Left colon (tissue), 2 donors: ENCODE results near the gene FAHD2A. TPM values are rescaled to one million over a fixed set of nuclear protein-coding genes. Genes with fewer than 3 reads are reported as not detected.
"Not testable (repeated sequence)": the region's sequence is repeated elsewhere in the genome, so short reads cannot be mapped to it uniquely, and the experiment has no call there.

Experiments used
- ATAC-seq: fragments of 200-7000 bp; cut with Tn5 transposase; one replicate; pipeline ENCODE4 v1.9.1; 2020; ENCODE audit warnings: mild to moderate bottlenecking, moderate library complexity
- DNase-seq, 2 donors: peaks; one replicate each; pipeline ENCODE4 v3.0.0-alpha.2; 2020
- intact Hi-C, 2 donors: fragments of 100-400 bp; cut with DNase I in 1 of 2; cut with micrococcal nuclease in 1 of 2; formaldehyde crosslinking; loops; one replicate each; pipeline versions ENCODE4 v1.11.2 to v1.14.0; 2022; cut with DNase I, micrococcal nuclease
- total RNA-seq, 2 donors: library from RNA; stranded (reverse); fragmentation: NEBNext Ultra II Directional; extraction: Animal tissue kit (Norgen Biotek cat#: 25700); gene quantifications; one replicate each; pipeline ENCODE4 v1.2.1, GENCODE V29; 2021
- donor health status: DM: no; HTN: no; CAD: no.
- donor health status: DM: yes; HTN: yes; CAD: no.

The FAHD2A gene
- total RNA-seq, 2 donors from 2014 or later = 31.3 to 43.1 TPM

DNA sequence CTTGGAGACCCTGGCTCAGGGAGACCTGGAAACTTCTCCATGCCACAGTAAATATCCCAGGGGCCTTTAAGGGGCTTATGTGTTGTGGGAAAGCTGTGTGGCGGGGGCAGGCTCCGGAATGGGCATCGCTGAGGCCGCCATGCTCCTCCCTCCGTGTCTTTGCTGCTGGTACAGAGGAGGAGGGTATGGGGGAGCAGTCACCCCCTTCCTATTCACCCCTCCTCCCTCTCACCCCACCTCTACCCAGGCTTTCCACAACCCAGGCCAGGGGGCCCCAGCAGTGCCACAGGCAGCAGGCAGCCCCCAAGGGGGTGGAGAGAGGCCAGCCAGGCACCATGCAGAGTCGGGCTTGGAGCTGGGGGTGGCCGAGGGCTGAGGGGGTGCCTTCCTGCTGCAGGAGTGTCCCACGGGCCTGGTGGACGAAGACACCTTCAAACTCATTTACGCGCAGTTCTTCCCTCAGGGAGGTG is 28.0 kb upstream of the FAHD2A start:
- intact Hi-C loops = no loop called here
- ATAC-seq = no peak

DNA sequence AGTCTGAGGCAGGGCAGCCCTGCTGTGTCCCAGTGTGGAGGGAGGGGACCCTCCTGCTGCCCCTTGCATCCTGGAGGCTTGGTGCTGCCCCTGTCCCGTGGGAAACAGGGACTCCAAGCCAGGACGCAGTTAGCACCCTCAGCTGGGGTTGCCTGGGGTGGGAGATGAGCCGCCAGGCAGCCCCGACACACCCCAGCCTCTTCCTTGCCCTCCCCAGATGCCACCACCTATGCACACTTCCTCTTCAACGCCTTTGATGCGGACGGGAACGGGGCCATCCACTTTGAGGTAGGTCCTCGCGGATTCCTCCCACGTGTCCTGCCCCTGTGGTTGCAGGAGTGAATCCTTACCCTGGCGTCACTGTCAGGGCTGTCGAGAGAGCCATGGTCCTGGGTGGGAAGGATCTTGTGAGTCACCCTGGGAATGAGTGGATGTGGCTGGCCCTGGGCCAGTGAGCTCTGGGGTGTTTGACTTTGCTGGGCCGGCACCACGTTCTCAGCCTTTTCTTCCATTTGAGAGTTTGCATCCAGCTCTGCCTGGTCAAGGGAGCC is 27.5 kb upstream of the FAHD2A start:
- DNase-seq = no peak
- ATAC-seq = no peak
- intact Hi-C loops = no loop called here

More for the DNA sequence above, 28.0 kb upstream of the FAHD2A start:
- DNase-seq = no peak

DNA sequence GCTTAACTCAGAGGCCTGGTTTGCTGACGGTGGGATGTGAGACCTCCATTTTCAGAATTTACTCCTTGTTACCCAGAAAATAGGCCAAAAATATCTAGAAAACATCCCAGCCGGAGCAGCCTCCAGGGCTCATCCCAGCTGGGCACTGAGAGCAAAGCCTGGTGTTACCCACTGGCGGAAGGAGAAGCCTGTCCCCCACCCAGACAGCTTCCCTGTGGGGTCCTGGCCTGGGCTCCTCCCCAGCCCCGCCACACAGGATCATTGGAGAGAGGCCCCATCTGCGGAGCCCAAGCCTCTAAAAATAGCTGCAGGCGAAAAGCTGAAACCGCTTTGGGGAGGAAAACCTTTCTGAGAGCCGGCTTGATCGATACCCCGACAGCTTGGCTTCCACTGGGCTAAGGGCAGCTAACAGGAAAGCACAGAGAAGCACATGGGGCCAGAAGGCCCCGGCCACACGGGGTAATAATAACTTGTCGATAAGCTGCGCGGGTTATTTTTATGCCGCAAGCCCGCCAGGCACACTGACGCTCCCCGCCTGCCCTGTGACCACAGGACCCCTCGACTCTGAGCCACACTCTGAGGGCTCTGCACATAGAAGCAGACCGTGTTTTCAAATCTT is 26.9 kb upstream of the FAHD2A start:
- no peak for DNase-seq
- ATAC-seq = no peak
- intact Hi-C loops = no loop called here

DNA sequence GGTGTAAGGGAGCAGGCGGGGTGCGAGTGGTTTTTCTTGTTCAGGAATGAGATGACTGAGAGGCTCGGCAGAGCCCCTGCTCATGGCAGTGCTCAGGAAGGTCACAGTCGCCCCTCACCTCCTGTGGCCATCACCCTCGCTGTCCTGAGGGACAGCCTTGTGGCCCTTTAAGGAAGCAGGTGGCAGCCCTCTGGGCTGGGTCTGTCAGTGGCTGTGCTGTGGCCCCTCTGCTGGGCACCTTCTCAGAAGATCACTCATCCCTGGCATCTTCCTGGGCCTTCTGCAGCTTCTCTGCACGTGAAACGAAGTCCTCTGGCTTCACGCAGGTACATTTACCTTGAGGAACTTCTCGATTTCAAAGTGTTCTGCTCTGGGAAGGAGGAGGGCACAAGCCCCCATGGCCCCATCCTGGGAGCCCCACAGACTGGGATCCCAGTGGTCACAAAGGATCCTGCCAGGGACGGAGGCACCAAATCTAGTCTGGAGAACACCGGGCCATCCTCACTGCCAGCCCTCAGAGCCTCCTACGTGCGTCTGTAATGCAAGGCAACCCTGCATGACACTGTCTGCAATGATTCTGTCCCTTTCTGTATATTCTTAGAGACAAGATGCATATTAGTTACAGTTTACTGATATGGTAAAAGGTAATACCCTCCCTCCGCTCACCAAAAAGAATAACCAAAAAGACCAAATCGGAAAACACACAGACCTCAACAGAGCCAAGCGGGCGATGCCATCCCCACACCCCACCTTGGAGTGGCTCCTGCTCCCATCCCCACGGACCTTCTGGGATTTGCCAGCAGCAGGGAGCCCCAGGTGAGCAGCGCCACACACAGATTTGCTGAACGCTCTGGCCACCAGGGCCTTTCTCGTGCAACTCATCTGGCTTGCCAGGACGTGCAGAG is 25.9 kb upstream of the FAHD2A start:
- ATAC-seq = no peak
- DNase-seq = no peak
- intact Hi-C loops = no loop called here

DNA sequence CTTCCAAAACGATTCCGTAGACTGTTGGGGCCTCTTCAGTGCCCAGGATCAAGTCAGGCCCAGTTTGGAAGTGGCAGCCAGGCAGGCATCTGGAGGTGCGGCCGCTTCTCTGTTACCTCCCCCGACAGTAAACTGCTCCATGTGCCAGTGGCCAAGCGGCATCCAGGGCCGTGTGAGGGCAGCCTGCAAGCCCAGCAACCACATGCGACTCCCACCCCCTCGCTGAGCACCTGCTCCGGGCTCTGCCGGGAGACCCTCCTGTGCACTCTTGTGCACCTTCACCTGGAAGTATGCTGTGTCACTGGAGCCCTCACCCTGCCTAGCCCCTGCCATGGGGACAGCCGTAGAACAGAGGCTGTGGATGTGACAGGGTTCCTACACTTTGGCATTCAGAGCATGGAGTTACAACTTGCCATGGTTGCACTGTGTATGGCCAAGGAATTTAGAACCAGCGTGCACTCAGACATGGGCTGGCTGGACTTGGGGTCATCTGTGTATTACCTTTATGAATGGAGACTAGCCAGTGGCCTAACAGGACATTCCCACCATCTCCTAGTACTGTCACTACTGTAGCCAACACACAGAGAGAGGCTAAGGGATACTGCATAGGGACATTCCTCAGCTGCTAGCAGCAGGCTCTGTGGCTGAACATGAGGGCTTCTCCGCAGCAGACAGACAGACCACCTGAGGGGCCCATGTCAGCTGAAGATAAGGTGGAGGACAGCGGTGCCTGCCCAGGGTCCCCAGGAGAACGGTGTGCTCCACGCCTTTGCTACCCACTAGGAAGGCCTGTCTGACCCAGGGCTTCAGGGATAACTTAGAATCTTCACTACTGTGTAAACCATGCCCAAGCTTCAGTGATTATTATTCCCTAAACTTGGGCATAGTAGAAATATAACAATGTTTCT is 25.0 kb upstream of the FAHD2A start:
- intact Hi-C loops = no loop called here
- ATAC-seq = no peak
- DNase-seq = no peak

DNA sequence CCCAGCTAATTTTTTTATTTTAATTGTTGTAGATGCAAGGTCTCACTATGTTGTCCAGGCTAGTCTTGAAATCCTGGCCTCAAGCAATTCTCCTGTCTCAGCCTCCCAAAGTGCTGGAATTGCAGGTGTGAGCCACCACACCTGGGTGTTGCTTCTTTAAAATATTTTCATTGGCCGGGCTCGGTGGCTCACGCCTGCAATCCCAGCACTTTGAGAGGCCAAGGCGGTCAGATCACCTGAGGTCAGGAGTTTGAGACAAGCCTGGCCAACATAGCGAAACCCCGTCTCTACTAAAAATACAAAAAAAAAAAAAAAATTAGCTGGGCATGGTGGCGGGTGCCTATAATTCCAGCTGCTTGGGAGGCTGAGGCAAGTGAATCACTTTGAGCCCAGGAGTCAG is 24.2 kb upstream of the FAHD2A start:
- intact Hi-C loops, ATAC-seq, DNase-seq: not testable (repeated sequence)

DNA sequence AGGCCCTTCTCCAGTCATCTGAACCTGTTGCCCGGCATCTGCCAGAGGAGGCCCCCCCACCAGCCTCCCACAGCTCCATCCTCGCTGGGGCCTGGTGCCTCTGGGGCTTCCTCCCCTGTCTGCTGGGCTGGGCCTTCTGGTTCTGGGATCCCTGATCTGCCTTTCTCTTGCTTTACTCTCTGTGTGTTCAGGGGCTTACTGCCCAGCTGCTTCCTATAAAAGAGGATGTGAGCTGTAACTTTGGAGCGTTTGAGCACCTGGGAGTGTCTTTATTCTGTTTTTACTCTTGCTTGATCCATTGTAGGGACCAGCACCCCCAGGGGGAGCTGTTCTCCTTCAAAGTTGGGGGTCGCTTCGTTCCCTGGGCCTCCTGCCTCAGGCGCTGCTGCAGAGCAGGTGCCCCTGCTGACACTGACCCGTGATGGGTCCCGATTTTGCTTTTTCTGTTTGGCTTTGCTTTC is 23.1 kb upstream of the FAHD2A start:
- intact Hi-C loops = no loop called here
- DNase-seq (no peak), ATAC-seq (no peak)

DNA sequence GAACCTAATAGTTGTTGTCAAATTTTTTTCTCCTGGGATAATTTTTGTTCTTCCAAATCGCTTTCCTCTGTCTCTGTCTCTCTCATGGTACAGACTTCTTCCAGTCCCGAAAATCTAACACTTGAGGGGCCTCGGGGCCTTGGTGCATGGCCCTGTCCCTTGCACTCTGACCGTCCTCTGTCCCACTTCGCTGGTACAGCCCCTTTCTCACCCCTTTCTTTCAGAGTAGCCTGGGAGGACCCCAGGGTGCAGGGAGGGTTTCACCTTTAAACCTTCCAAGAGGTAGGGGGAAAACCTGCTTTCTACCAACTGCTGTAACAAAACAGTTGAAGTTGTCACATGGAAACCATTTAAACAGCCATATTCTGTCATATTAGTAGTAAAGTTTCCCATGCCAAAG is 22.2 kb upstream of the FAHD2A start:
- ATAC-seq (no peak), DNase-seq (no peak)
- intact Hi-C loops = no loop called here

DNA sequence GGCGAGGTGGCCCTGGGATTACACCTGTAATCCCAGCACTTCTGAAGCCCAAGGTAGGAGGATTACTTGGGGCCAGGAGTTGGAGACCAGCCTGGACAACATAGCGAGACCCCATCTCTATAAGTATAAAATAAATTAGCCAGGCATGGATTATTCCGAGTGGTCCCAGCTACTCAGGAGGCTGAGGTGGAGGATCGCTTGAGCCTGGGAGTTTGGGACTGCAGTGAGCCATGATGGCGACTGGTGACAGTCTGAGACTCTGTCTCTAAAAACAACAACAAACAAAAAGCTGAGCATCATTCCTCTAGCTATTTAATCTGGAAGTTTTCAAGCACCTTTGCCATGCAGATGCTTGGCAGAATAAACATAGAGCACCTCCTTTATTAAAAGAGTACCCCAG is 21.8 kb upstream of the FAHD2A start:
- DNase-seq (no peak), ATAC-seq (no peak)
- intact Hi-C loops = no loop called here

DNA sequence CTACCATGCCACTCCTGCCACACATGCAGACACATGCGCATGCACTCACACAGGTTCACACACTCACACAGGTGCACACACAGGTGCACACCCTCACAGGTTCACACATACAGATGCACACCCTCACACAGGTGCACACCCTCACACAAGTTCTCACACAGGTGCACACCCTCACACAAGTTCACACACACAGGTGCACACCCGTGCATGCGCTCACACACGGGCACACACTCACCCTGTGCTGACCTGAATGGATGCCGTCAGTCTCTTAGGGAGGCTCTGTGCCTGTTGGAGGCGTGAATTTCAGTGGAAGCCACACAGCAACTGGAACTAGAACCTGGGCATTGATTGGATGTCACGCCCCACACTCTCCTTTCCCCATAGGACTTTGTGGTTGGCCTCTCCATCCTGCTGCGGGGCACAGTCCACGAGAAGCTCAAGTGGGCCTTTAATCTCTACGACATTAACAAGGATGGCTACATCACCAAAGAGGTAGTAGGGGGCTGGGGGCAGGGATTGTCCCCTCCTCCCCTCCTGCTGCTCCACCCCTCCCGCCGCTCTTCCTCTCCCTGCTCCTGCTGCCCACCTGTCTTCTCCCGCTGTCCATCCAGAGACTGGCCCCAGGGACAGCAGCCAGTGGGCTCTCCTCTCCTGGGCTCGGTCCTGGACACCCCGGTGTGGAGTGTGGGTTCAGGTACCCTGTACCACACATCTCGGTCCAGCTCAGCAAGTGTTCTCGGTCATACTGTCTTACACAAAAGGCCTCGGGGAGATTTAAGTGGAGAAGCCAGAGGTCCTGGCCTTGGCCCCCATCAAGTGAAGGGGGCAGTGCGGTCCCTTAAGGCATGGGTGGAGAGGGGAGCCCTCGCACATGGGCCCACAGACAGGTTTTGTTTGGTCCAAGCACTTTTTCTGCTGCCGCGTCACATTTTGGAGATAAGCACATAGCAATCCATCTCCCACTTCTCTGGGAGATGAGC is 21.0 kb upstream of the FAHD2A start:
- intact Hi-C loops = no loop called here
- ATAC-seq (no peak), DNase-seq (no peak)

DNA sequence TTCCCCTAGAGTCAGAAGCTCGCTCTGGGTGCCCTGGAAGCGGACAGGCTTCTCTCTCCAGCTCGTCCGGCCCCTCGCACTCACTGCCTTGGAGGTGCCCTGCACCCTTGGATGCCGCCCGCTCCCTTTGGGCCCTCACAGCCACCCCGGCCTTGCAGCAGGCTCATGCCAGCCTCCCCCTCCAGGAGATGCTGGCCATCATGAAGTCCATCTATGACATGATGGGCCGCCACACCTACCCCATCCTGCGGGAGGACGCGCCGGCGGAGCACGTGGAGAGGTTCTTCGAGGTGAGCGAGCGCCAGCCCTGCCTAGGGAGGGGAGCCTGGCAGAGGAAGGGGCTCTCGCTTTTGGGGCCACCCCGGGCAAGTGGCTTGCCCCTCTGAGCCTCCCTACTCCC is 20.3 kb upstream of the FAHD2A start:
- ATAC-seq = no peak
- intact Hi-C loops = no loop called here
- no peak for DNase-seq

DNA sequence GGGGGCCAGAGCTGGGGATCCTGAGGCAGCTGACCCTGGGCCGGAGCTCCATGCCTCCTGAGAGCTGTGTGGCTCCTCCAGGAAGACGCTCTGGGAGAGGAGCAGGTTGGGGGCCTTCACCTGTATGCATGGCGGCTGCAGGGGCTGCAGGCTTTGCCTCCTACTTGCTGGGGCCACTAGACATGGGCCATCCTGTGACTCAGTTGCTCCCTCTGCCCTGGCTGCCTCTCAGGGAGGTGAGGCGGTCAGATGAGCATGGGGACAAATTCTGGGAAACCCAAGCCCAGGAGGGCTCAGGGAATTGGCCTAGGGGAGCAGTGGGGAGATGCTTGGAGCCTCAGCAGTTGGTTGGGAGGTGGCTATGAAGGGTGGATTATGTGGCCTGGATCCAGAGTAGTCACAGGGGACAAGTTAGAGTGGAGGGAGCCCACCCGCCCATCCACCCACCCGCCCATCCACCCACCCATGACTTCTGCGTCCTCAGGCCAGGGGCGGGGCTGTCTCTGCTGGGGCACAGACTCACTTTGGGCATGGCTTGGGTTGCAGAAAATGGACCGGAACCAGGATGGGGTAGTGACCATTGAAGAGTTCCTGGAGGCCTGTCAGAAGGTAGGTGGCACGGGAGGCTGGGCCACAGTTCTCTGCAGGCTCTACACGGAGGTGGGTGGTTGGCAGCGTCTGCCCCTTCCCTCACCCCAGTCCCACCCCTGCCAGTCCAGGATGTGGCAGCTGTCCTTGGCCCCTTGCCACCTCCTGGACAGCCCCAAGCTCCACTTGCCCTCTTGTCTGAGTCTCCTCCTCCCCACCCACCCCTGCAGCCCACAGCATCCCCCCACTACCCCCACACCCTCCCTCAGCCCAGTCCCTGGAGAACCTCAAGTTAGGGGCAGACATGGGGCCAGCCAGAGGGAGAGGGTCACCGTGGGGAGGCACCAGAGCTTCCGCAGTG is 19.5 kb upstream of the FAHD2A start:
- DNase-seq = no peak
- intact Hi-C loops = no loop called here
- ATAC-seq = no peak

DNA sequence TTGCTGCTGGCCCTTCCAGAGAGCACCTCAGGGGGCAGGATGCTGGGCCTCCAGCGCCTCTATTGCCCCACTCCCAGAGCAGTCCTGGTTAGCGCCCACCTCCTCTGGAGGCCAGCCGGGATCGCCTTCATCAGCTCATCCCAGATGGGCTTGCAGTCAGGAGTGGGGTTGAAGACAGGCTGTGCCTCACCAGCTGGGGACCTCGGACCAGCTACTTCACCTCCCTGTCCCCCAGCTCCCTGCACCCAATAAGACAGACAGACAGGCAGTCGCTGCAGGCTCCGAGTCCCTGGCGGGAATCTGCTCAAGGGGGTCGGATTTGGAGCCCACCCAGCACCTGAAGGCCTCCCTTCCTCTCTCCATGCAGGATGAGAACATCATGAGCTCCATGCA is 18.9 kb upstream of the FAHD2A start:
- intact Hi-C loops = no loop called here

DNA sequence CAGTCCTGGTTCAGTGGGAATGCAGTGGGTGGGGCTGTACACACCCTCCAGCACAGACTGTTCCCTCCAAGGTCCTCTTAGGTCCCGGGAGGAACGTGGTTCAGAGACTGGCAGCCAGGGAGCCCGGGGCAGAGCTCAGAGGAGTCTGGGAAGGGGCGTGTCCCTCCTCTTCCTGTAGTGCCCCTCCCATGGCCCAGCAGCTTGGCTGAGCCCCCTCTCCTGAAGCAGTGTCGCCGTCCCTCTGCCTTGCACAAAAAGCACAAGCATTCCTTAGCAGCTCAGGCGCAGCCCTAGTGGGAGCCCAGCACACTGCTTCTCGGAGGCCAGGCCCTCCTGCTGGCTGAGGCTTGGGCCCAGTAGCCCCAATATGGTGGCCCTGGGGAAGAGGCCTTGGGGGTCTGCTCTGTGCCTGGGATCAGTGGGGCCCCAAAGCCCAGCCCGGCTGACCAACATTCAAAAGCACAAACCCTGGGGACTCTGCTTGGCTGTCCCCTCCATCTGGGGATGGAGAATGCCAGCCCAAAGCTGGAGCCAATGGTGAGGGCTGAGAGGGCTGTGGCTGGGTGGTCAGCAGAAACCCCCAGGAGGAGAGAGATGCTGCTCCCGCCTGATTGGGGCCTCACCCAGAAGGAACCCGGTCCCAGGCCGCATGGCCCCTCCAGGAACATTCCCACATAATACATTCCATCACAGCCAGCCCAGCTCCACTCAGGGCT is 17.5 kb upstream of the FAHD2A start:
- ATAC-seq = peak; percentile 84
- DNase-seq = peak; percentile 69 to 89
- intact Hi-C loops = no loop called here

More for the DNA sequence above, 18.9 kb upstream of the FAHD2A start:
- DNase-seq (no peak), ATAC-seq (no peak)

DNA sequence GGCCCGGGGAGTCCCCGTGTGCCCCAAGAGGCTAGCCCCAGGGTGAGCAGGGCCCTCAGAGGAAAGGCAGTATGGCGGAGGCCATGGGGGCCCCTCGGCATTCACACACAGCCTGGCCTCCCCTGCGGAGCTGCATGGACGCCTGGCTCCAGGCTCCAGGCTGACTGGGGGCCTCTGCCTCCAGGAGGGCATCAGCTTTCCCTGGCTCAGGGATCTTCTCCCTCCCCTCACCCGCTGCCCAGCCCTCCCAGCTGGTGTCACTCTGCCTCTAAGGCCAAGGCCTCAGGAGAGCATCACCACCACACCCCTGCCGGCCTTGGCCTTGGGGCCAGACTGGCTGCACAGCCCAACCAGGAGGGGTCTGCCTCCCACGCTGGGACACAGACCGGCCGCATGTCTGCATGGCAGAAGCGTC is 16.9 kb upstream of the FAHD2A start:
- ATAC-seq = no peak
- intact Hi-C loops = no loop called here
- no peak for DNase-seq

DNA sequence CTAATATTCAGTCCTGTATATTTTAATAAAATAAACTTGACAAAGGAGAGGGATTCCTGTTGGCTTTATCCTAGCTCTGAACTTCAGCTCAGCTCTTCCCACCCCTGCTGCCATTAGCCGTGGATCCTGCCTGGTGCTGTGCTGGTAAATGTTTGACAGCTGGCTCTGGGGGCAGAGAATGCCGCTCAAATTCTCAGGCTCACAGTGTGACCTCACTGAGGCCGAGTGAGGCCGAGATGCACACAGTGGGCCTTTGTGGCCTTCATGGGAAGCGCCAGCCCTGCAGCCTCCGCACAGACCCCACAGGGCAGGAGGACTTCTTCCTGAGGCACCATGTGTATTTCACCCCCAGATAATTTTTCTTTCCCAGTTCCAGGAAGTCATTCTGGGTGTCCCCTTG is 16.5 kb upstream of the FAHD2A start:
- ATAC-seq (no peak), DNase-seq (no peak)
- intact Hi-C loops = no loop called here
